Mesendoderm (in vitro differentiated cells): ENCODE results near the gene GABRB3.
A peak's percentile ranks its signal among the peaks of the same experiment; 100 is the strongest.

Experiments
- DNase-seq: peaks from one replicate; pipeline ENCODE4 v3.0.0; 2013
- H2AK5ac ChIP-seq: 2 replicates; pipeline ENCODE4 v1.6.1; 2013; ENCODE audit warnings: low read length, inconsistent platforms
- H2BK120ac ChIP-seq: 2 replicates; pipeline ENCODE4 v1.6.1; 2013; ENCODE audit warnings: low read depth, mild to moderate bottlenecking, low read length, moderate library complexity, mixed read lengths
- H2BK15ac ChIP-seq: replicated peaks from 2 replicates; pipeline ENCODE4 v1.6.1; 2013; ENCODE audit warnings: low read depth, mild to moderate bottlenecking, moderate library complexity
- H2BK5ac ChIP-seq: 2 replicates; pipeline ENCODE4 v1.6.1; 2013; ENCODE audit warnings: low read length, inconsistent platforms
- H3K18ac ChIP-seq: 2 replicates; pipeline ENCODE4 v1.6.1; 2013; ENCODE audit warnings: mild to moderate bottlenecking, low read length, mixed read lengths
- H3K23ac ChIP-seq: one replicate; pipeline ENCODE4 v1.6.1; 2013; ENCODE audit warnings: low read length
- H3K27ac ChIP-seq: 2 replicates; pipeline ENCODE4 v1.5.1; 2013; ENCODE audit warnings: low read depth, mild to moderate bottlenecking, inconsistent platforms, low read length, moderate library complexity
- H3K27me3 ChIP-seq: 2 replicates; pipeline ENCODE4 v1.6.1; 2013; ENCODE audit warnings: low read length, control low read depth, mild to moderate bottlenecking, inconsistent platforms; ENCODE audit not compliant: insufficient read depth, poor library complexity
- H3K36me3 ChIP-seq: 2 replicates; pipeline ENCODE4 v1.6.1; 2013; ENCODE audit warnings: low read length, inconsistent platforms; ENCODE audit not compliant: control insufficient read depth, insufficient read depth
- H3K4ac ChIP-seq: one replicate; pipeline ENCODE4 v1.6.1; 2013; ENCODE audit warnings: low read depth, mild to moderate bottlenecking, low read length, moderate library complexity
- H3K4me1 ChIP-seq: 2 replicates; pipeline ENCODE4 v1.6.1; 2013; ENCODE audit warnings: low read depth, low read length, inconsistent platforms; ENCODE audit not compliant: control insufficient read depth
- H3K4me2 ChIP-seq: 2 replicates; pipeline ENCODE4 v1.6.1; 2013; ENCODE audit warnings: low read length
- H3K4me3 ChIP-seq: 2 replicates; pipeline ENCODE4 v1.5.1; 2013; ENCODE audit warnings: mild to moderate bottlenecking, low read length
- H3K56ac ChIP-seq: one replicate; pipeline ENCODE4 v1.6.1; 2013; ENCODE audit warnings: low read length
- H3K79me1 ChIP-seq: 2 replicates; pipeline ENCODE4 v1.6.1; 2013; ENCODE audit warnings: low read length, inconsistent platforms
- H3K79me2 ChIP-seq: 2 replicates; pipeline ENCODE4 v1.6.1; 2013; ENCODE audit warnings: mild to moderate bottlenecking, low read length; ENCODE audit not compliant: control insufficient read depth, insufficient read depth
- H3K9ac ChIP-seq: 2 replicates; pipeline ENCODE4 v1.6.1; 2013; ENCODE audit warnings: low read length, inconsistent platforms
- H4K5ac ChIP-seq: one replicate; pipeline ENCODE4 v1.6.1; 2013; ENCODE audit warnings: low read length
- H4K8ac ChIP-seq: one replicate; pipeline ENCODE4 v1.6.1; 2013; ENCODE audit warnings: low read depth, mild to moderate bottlenecking, control low read depth, low read length, moderate library complexity
- WGBS: extraction: QIAGEN DNeasy Blood & Tissue Kit; methylation state at CpG from one replicate; pipeline ENCODE4 v1.1.7; 2013; ENCODE audit warnings: low lambda C conversion rate, missing lambda C conversion rate; ENCODE audit not compliant: insufficient coverage; ENCODE audit errors: extremely low coverage; 5-methylcytosine and 5-hydroxymethylcytosine counted together

GABRB3 gene

DNA sequence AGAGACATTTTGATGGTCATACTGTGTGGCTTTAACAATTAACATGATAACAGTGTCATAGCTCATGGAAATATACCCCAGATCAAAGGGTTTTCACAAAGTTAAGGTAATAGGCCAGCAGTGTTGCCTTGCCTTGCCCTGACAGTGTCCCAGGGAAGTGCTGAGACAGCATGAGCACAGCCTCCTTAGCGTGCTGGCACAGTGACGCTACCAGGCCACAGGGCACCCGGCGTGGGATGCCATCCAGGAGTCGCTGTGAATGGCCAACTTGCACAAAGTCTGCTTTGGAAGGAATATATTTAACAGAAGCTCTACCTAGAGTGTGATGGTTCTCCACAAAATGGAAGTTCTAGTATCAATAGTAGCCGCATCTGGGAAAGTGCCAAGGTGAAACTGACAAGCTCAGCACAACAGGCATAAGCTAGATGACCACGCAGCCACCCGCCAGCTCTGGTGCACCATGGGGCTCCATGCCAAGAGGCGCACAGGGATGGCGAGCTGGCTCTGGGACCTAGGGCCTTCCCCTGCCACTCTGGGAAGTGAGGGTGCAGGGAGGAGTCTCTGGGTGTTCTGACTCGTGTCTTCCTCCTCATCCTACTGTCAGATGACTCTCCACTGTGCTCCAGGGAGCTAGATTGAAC is 86.2 kb downstream of the GABRB3 start:
- peaks cover 23% of the 10 kb centered on the region for H3K79me1 ChIP-seq
- no CpG with 5 or more reads among the region's 11 CpGs for WGBS
- no peak overlapping the region for H3K4me2 ChIP-seq
- no peak overlapping the region for H3K18ac ChIP-seq
- H4K8ac ChIP-seq, result no peak overlapping the region
- H3K79me2 ChIP-seq, result peaks cover 32% of the 10 kb centered on the region
- no peak overlapping the region for H3K27ac ChIP-seq
- peak overlapping the region; percentile 40 for H3K56ac ChIP-seq
- H3K27me3 ChIP-seq, result no peaks in the 10 kb centered on the region
- H3K4me3 ChIP-seq, result no peak overlapping the region
- H3K36me3 ChIP-seq, result no peaks in the 10 kb centered on the region
- H2BK5ac ChIP-seq, result peak overlapping the region; percentile 95
- peaks cover 14% of the 10 kb centered on the region for H3K4me1 ChIP-seq
- peak; percentile 76 for DNase-seq
- H3K4ac ChIP-seq, result no peak overlapping the region
- H3K23ac ChIP-seq, result no peak overlapping the region
- peak overlapping the region; percentile 71 for H2AK5ac ChIP-seq
- no peak overlapping the region for H3K9ac ChIP-seq
- H2BK120ac ChIP-seq, result no peak overlapping the region
- H2BK15ac ChIP-seq, result no peak overlapping the region
- H4K5ac ChIP-seq, result no peak overlapping the region

- Histone ChIP-seq H3K27ac (no peak overlapping the region), H2BK15ac (no peak overlapping the region), H3K23ac (no peak overlapping the region), H3K4me2 (no peak overlapping the region), H2AK5ac (no peak overlapping the region), H3K4ac (no peak overlapping the region), H3K4me1 (peaks cover 7% of the 10 kb centered on the region), H4K5ac (no peak overlapping the region), H3K36me3 (no peaks in the 10 kb centered on the region), H3K18ac (no peak overlapping the region), H2BK120ac (no peak overlapping the region), H3K4me3 (no peak overlapping the region), H3K9ac (no peak overlapping the region), H3K79me2 (peaks cover 18% of the 10 kb centered on the region), H3K79me1 (peaks cover 20% of the 10 kb centered on the region), H3K56ac (peak overlapping the region; percentile 12), H3K27me3 (no peaks in the 10 kb centered on the region), H2BK5ac (peak overlapping the region; percentile 47), H4K8ac (no peak overlapping the region)
- peak; percentile 55 for DNase-seq
- WGBS, result no CpG with 5 or more reads among the region's 5 CpGs
Observed at GRCh38 chr15:26682598-26683164, 90.2 kb downstream of the GABRB3 start.

- whole genome bisulfite sequencing, result no CpG with 5 or more reads among the region's 3 CpGs
Observed at GRCh38 chr15:26679927-26680326, 92.9 kb downstream of the GABRB3 start.

DNA sequence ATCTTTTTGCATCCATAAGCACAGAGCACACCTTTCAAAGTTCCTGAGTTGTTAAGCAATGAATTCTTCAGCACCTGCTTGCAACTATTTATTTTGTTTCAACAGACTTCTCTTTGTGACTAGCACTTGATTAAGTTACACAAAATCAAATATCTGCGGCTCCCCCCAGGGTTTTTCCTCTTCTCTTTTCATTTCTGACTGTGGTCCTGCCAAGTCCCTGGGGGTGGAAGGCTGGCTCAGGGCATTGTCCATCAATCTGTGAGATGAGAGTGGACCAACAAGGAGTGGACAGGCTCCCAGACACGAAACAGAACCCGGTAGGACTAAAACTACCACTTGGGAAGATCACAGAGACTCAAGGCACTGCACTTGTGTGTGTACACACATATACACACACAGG is 96.8 kb downstream of the GABRB3 start:
- H3K79me2 ChIP-seq, result peaks cover 26% of the 10 kb centered on the region
- no peak overlapping the region for H3K9ac ChIP-seq
- no CpG with 5 or more reads among the region's 3 CpGs for WGBS
- no peak overlapping the region for H3K27ac ChIP-seq
- no peak overlapping the region for H4K5ac ChIP-seq
- no peak overlapping the region for H2AK5ac ChIP-seq
- no peak overlapping the region for H4K8ac ChIP-seq
- H2BK5ac ChIP-seq, result no peak overlapping the region
- no peak overlapping the region for H3K4me3 ChIP-seq
- peaks cover 8% of the 10 kb centered on the region for H3K4me1 ChIP-seq
- no peaks in the 10 kb centered on the region for H3K27me3 ChIP-seq
- H3K4ac ChIP-seq, result no peak overlapping the region
- no peaks in the 10 kb centered on the region for H3K36me3 ChIP-seq
- peaks cover 18% of the 10 kb centered on the region for H3K79me1 ChIP-seq
- no peak overlapping the region for H3K23ac ChIP-seq
- no peak overlapping the region for H2BK15ac ChIP-seq
- no peak overlapping the region for H3K56ac ChIP-seq
- no peak for DNase-seq
- H3K4me2 ChIP-seq, result no peak overlapping the region
- no peak overlapping the region for H2BK120ac ChIP-seq
- no peak overlapping the region for H3K18ac ChIP-seq

More at GRCh38 chr15:26679927-26680326, 92.9 kb downstream of the GABRB3 start:
- Histone ChIP-seq H2BK5ac (no peak overlapping the region), H3K4me3 (no peak overlapping the region), H3K79me1 (peaks cover 27% of the 10 kb centered on the region), H3K56ac (no peak overlapping the region), H2BK120ac (no peak overlapping the region), H3K4ac (no peak overlapping the region), H2AK5ac (no peak overlapping the region), H2BK15ac (no peak overlapping the region), H3K27me3 (no peaks in the 10 kb centered on the region), H3K4me2 (no peak overlapping the region), H4K8ac (no peak overlapping the region), H3K79me2 (peaks cover 23% of the 10 kb centered on the region), H3K27ac (no peak overlapping the region), H3K4me1 (peaks cover 10% of the 10 kb centered on the region), H4K5ac (no peak overlapping the region), H3K18ac (no peak overlapping the region), H3K23ac (no peak overlapping the region), H3K36me3 (no peaks in the 10 kb centered on the region), H3K9ac (no peak overlapping the region)
- DNase-seq, result no peak

DNA sequence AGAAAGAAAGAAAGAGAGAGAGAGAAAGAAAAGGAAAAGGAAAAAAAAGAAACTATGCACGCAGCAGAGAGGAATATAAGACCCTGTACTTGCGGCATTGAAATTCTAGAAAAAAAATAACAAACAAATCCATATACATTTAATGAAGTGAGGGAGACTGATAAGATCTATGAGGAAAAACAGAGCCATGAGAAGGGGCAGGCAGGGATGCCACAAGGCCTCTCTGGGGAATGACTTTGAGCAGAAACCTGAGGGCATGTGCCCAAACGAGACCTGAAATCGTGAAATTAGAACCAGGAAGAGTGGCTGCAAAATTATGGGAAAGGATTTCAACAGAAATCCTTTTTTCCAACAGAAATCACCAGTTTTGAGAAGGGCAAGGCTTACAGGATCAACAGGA is 98.4 kb downstream of the GABRB3 start:
- Histone ChIP-seq H4K8ac (no peak overlapping the region), H2BK15ac (no peak overlapping the region), H4K5ac (no peak overlapping the region), H3K36me3 (no peaks in the 10 kb centered on the region), H3K4me1 (peaks cover 8% of the 10 kb centered on the region), H3K27ac (no peak overlapping the region), H3K18ac (peak overlapping the region; percentile 20), H3K4ac (no peak overlapping the region), H3K23ac (no peak overlapping the region), H3K4me2 (no peak overlapping the region), H3K9ac (no peak overlapping the region), H3K79me1 (peaks cover 14% of the 10 kb centered on the region), H3K27me3 (no peaks in the 10 kb centered on the region), H2AK5ac (no peak overlapping the region), H2BK120ac (no peak overlapping the region), H2BK5ac (no peak overlapping the region), H3K4me3 (no peak overlapping the region), H3K56ac (no peak overlapping the region), H3K79me2 (peaks cover 25% of the 10 kb centered on the region)
- no CpG with 5 or more reads among the region's 4 CpGs for WGBS
- DNase-seq, result no peak

DNA sequence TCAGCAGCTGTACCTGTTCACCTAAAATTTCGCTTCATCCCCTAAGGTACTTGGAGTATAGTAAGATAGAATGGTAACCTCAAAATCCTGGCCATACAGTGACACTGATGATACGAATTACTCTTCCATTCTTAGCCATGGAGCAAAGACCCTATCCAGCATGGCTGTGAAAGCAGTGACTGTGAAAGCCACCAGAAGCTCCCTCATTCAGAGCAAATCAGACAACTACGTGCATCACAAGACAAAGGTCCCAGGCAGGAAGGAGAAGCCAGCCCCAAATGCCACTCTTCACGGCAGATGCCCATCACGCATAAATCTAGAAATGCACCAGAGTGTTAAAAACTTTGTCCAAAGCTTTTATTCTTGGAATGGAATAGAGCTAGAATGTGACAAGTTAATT is 99.4 kb downstream of the GABRB3 start:
- H3K9ac ChIP-seq, result no peak overlapping the region

More for the DNA sequence above, 99.4 kb downstream of the GABRB3 start:
- Histone ChIP-seq H3K4me3 (no peak overlapping the region), H3K4me1 (peaks cover 10% of the 10 kb centered on the region), H3K56ac (no peak overlapping the region), H3K23ac (no peak overlapping the region), H3K4ac (no peak overlapping the region), H3K79me2 (peaks cover 25% of the 10 kb centered on the region), H2AK5ac (no peak overlapping the region), H2BK15ac (no peak overlapping the region), H3K4me2 (no peak overlapping the region), H2BK5ac (no peak overlapping the region), H3K27ac (no peak overlapping the region), H3K18ac (no peak overlapping the region), H3K27me3 (no peaks in the 10 kb centered on the region), H3K36me3 (no peaks in the 10 kb centered on the region), H4K5ac (no peak overlapping the region), H4K8ac (no peak overlapping the region), H2BK120ac (no peak overlapping the region), H3K79me1 (peaks cover 18% of the 10 kb centered on the region)
- no CpG with 5 or more reads among the region's 5 CpGs for WGBS
- DNase-seq, result no peak
